ENCODE data around the gene MAT2B. TPM values are rescaled to one million over a fixed set of nuclear protein-coding genes. Genes with fewer than 3 reads are reported as not detected.
"Not testable (repeated sequence)": the region's sequence is repeated elsewhere in the genome, so short reads cannot be mapped to it uniquely, and the experiment has no call there.

MAT2B gene
- total RNA-seq, 2 experiments from 2014 or later: 85.6 to 86.5 TPM

- ChIA-PET CTCF (no interaction called here), POLR2A (no interaction called here)
These were observed 29.9 kb downstream of the MAT2B start for GRCh38 chr5:163535290-163535689.

DNA sequence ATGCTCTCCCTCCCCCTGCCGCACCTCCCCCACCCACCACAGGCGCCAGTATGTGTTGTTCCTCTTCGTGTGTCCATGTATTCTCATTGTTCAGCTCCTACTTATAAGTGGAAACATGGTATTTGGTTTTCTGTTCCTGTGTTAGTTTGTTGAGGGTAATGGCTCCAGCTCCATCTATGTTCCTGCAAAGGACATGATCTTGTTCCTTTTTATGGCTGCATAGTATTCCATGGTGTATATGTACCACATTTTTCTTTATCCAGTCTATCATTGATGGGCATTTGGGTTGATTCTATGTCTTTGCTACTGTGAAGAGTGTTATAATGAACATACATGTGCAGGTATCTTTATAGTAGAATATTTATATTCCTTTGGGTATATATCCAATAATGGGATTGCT lies 31.0 kb downstream of the MAT2B start:
- CTCF ChIA-PET, POLR2A ChIA-PET: not testable (repeated sequence)

DNA sequence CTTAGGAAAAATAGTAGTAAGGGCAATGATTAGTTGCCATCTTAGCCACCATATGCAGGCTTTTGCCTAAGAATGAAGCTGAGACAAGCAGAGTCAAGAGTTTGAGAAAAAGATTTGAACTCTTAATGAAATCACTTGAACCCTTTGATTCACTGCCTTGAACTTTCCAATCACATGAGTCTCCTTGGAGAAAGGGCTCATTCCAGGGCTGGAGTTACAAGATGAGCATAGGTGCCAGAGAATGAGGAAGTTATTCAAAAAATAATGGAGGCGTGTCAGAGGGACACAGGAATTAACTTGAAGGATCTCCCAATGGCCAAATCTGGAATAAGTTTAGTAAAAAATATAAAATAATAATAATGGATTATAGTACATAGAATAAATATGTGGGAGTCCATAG lies 35.3 kb downstream of the MAT2B start:
- ChIA-PET CTCF (no interaction called here), POLR2A (no interaction called here)

GRCh38 chr5:163542771-163543170 lies 37.4 kb downstream of the MAT2B start:
- ChIA-PET POLR2A (no interaction called here), CTCF (no interaction called here)

- POLR2A ChIA-PET: no interaction called here
- CTCF ChIA-PET: no interaction called here
These were observed 38.6 kb downstream of the MAT2B start for GRCh38 chr5:163544041-163544440.

GRCh38 chr5:163544836-163545235 lies 39.4 kb downstream of the MAT2B start:
- CTCF ChIA-PET: no interaction called here
- POLR2A ChIA-PET: no interaction called here

GRCh38 chr5:163548649-163549048 lies 43.2 kb downstream of the MAT2B start:
- CTCF ChIA-PET: no interaction called here
- POLR2A ChIA-PET: no interaction called here

DNA sequence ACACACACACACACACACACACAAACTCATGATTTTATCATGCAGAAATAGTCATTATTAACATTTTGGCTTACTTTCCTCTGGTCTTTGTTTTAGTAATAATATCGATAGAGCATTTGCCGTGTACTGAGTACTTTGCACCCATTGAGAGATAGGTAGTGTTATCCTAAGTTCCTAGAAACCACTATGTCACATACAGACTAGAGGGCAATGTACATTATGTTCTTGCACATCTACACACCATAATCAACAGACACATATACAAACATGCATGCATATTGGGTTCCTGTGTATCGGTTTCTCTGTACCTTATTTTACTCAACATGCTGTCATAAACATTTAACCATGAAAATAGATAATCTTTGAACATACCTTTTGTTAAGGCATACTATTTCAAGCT lies 45.7 kb downstream of the MAT2B start:
- ChIA-PET POLR2A (no interaction called here), CTCF (no interaction called here)

- CTCF ChIA-PET: no interaction called here
These were observed 47.1 kb downstream of the MAT2B start for GRCh38 chr5:163552536-163552935.

DNA sequence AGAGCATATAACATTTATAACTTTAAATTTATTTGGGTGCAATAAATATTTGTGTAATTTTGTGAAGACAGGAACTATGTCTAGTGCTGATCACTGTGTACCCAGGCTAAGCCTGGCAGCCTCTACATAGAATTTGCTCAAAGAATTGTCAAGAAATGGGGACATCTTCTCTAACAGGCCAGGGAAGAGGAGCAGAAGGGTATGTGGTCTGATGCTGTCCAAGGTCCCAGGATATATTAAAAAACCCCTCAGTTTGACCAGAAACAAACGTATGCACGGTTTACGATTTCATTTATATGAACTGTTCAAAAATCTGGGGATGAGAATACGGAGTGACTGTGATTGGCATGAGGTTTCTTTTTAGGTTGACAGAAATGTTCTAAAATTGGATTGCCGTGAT lies 55.9 kb downstream of the MAT2B start:
- CTCF ChIA-PET: no interaction called here

More at GRCh38 chr5:163552536-163552935, 47.1 kb downstream of the MAT2B start:
- POLR2A ChIA-PET: interaction anchor here (0.5 kb wide), 1 partner anchor 98 kb away, joined by 5 read pairs; no protein-coding TSS in a partner anchor

GRCh38 chr5:163562071-163562470 lies 56.7 kb downstream of the MAT2B start:
- POLR2A ChIA-PET: no interaction called here

More for the DNA sequence above, 55.9 kb downstream of the MAT2B start:
- POLR2A ChIA-PET: interaction anchor here (0.6 kb wide), 1 partner anchor 119 kb away, joined by 3 read pairs; no protein-coding TSS in a partner anchor

GRCh38 chr5:163563112-163563511 lies 57.7 kb downstream of the MAT2B start:
- CTCF ChIA-PET: no interaction called here
- POLR2A ChIA-PET: no interaction called here

More at GRCh38 chr5:163562071-163562470, 56.7 kb downstream of the MAT2B start:
- CTCF ChIA-PET: no interaction called here

DNA sequence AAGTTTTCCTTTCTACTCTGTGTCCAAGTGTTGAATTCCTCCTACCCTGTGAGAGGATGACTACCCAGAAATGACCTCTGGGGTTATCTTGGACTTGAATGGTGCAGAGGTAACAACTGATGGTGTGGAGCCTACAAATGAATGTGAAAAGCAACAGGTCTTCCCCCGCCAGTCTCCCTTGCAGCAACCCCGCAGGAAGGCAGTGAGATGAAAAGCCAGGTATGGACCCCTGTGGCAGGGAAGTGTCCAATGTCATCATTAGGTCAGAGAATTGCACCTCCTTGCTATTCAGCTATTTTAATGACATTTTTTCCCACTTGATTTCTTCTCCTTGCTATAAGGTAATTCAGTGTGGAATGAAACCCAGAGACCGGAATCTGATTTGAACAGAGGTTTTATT lies 58.5 kb downstream of the MAT2B start:
- POLR2A ChIA-PET: no interaction called here

GRCh38 chr5:163564321-163564938 lies 59.0 kb downstream of the MAT2B start:
- ChIA-PET POLR2A (no interaction called here), CTCF (interaction anchor here (1.2 kb wide), 1 partner anchor 13 kb away, joined by 3 read pairs; no protein-coding TSS in a partner anchor)

More for the DNA sequence above, 58.5 kb downstream of the MAT2B start:
- CTCF ChIA-PET: no interaction called here

GRCh38 chr5:163565492-163565891 lies 60.1 kb downstream of the MAT2B start:
- ChIA-PET CTCF (interaction anchor here (1.2 kb wide), 1 partner anchor 12 kb away, joined by 3 read pairs; no protein-coding TSS in a partner anchor), POLR2A (no interaction called here)

- ChIA-PET CTCF (interaction anchor here (1.2 kb wide), 1 partner anchor 12 kb away, joined by 3 read pairs; no protein-coding TSS in a partner anchor), POLR2A (no interaction called here)
These were observed 60.7 kb downstream of the MAT2B start for GRCh38 chr5:163565931-163566608.

DNA sequence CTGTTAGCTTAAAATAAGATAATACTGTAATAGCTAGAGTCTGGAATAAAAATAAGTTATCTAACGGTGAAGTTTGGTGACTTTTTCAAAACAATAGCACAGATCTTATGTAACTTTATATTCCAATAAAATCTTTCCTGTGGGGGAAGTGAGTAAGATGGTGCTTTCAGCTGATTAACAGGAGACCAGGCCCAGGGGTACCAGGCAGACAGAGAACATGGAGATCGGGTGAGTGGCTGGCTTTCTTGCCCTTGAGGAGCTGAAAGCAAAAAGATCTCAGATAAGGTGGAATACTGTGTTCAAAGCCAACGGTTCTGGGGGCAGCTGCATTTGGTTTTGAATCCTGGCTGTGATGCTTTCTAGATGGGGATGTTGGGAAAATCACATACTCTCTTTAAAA lies 61.3 kb downstream of the MAT2B start:
- ChIA-PET CTCF (interaction anchor here (1.3 kb wide), 1 partner anchor 105 kb away, joined by 4 read pairs; no protein-coding TSS in a partner anchor), POLR2A (no interaction called here)

DNA sequence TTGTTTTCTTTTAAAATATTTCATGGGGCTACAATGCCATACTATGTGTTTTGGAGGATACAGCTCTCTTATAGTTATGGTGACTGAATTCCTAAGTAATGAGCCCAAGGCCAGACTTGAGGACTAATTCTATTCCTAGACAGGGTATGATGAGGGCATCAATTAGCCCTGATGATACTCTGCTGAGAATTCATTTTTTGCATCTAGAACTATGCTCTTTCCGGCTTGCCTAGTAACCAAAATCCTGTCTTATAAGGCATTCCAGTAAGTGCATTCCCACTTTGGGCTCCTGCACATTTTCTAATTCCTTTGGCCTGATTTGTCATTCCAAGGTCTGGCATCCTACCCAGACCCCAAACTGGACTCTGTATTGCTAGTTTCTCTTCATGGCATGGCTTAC lies 62.4 kb downstream of the MAT2B start:
- ChIA-PET POLR2A (no interaction called here), CTCF (interaction anchor here (1.3 kb wide), 1 partner anchor 106 kb away, joined by 4 read pairs; no protein-coding TSS in a partner anchor)
